IPS DF 6.9 (cell line): ENCODE measurements around the gene PTAFR.

Experiments
- DNase-seq: peaks from one replicate; pipeline ENCODE4 v3.0.0-alpha.2; 2013; ENCODE audit warnings: low read depth, low spot score
- H3K27ac ChIP-seq: one replicate; pipeline ENCODE4 v1.5.1; 2013; ENCODE audit warnings: low read length, control low read depth
- H3K27me3 ChIP-seq: 2 replicates; pipeline ENCODE4 v1.6.1; 2013; ENCODE audit warnings: mild to moderate bottlenecking, low read length; ENCODE audit not compliant: control insufficient read depth, insufficient read depth
- H3K36me3 ChIP-seq: 2 replicates; pipeline ENCODE4 v1.6.1; 2013; ENCODE audit warnings: low read length; ENCODE audit not compliant: control insufficient read depth, insufficient read depth
- H3K4me1 ChIP-seq: 2 replicates; pipeline ENCODE4 v1.6.1; 2013; ENCODE audit warnings: low read length; ENCODE audit not compliant: control insufficient read depth, insufficient read depth
- H3K4me3 ChIP-seq: 2 replicates; pipeline ENCODE4 v1.5.1; 2013; ENCODE audit warnings: mild to moderate bottlenecking, low read length
- H3K9me3 ChIP-seq: 2 replicates; pipeline ENCODE4 v1.6.1; 2013; ENCODE audit warnings: low read length, inconsistent platforms; ENCODE audit not compliant: control insufficient read depth, insufficient read depth
- WGBS: extraction: QIAGEN DNeasy Blood & Tissue Kit; methylation state at CpG from one replicate; pipeline ENCODE4 v1.1.7; 2013; ENCODE audit warnings: mixed read lengths, missing lambda C conversion rate; ENCODE audit not compliant: insufficient read length, insufficient coverage; 5-methylcytosine and 5-hydroxymethylcytosine counted together

The PTAFR gene, protein sequence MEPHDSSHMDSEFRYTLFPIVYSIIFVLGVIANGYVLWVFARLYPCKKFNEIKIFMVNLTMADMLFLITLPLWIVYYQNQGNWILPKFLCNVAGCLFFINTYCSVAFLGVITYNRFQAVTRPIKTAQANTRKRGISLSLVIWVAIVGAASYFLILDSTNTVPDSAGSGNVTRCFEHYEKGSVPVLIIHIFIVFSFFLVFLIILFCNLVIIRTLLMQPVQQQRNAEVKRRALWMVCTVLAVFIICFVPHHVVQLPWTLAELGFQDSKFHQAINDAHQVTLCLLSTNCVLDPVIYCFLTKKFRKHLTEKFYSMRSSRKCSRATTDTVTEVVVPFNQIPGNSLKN

DNA sequence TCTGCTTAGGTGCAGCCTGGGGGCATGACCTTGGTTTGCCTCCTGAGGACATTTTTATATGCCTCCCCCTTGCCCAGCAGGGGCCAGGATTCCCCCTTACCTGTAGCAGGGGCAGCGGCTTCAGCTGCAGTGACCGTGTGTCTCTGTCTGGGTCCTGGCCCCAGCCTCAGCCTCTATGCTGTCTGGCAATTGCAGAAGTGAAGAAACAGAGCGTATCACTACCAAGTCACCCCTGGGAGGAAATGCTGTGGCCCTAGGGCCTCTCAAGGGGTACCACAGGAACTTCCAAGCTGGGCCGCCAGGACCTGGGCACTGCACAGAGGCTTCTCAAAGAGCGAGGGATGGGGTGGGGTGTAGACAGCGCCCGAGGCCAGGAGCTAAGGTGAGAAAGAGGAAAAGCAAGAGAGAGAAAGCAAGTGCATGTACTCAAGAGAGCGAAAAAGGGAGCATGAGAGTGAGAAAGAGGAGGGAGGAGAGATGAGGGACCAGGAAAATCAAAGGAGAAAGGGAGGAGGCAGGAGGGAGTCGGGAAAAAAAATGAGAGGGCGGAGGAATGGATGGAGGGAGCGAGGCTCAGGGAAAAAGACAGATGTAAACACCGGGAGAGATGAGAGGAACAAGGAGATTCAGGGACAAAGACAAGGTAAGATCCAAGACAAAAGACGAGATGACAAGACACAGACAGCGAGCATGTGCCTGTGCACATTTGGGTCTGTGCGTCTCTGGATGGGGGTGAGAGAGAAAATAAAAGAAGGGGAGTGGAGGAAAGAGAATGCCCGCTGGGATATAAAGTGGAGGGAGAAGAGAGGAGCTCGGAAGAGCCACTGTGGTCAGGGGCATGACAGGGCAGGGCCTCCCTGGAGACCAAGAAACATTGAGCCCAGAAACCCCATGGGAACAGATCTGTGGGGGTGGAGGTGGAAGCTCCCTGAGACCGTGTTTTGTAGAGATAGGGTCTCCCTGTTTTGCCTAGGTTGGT, at the start of gene PTAFR:
PTAFR (minus strand) TSS at position 199 of the 979 bp plus-strand sequence. CDS start 25,669 bp downstream, outside the sequence.
- H3K9me3 ChIP-seq, result no peaks in the 10 kb centered on the region
- H3K4me1 ChIP-seq, result no peaks in the 10 kb centered on the region
- no peak within 1 kb of the TSS for H3K4me3 ChIP-seq
- no peaks in the 10 kb centered on the region for H3K27me3 ChIP-seq
- no peak for DNase-seq
- 100% methylated on average over 4 of the region's 18 CpGs for WGBS
- no peak within 1 kb of the TSS for H3K27ac ChIP-seq
- H3K36me3 ChIP-seq, result no peaks in the 10 kb centered on the region

GRCh38 chr1:28213315-28213714, 36.8 kb upstream of the PTAFR start:
- no peaks in the 10 kb centered on the region for H3K27me3 ChIP-seq
- DNase-seq, result no peak
- H3K9me3 ChIP-seq, result no peaks in the 10 kb centered on the region
- H3K4me1 ChIP-seq, result no peaks in the 10 kb centered on the region
- H3K36me3 ChIP-seq, result peaks cover 8% of the 10 kb centered on the region; the same call in 1 of the 2 replicates
- 100% methylated on average over 1 of the region's 2 CpGs for WGBS
- no peak overlapping the region for H3K27ac ChIP-seq
- no peak overlapping the region for H3K4me3 ChIP-seq

DNA sequence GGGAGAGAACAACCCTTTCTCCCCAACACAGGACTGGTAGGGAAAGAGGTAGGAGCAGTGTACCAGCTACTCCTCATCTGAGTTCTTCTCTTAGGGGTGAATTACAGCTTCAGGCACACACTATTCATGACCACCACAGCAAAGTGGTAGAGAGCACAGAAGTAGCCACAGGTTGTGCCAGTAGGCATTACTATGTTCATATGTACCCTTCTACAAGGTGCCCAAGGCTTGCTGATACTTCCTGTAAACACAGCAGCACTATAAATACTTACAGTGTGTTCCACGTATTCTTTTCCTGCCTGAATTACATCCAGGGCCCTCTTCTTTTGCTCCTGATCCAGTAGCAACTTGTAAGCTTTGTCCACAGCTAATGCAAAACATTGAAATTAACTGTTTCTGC, 33.2 kb upstream of the PTAFR start:
- no CpG with 5 or more reads among the region's 1 CpG for WGBS
- Histone ChIP-seq H3K27me3 (no peaks in the 10 kb centered on the region), H3K9me3 (no peaks in the 10 kb centered on the region), H3K4me1 (no peaks in the 10 kb centered on the region), H3K27ac (no peak overlapping the region), H3K36me3 (peaks cover 8% of the 10 kb centered on the region; the same call in 1 of the 2 replicates), H3K4me3 (no peak overlapping the region)
- DNase-seq, result no peak

GRCh38 chr1:28208818-28209441, 32.4 kb upstream of the PTAFR start:
- Histone ChIP-seq H3K36me3 (peaks cover 8% of the 10 kb centered on the region; the same call in 1 of the 2 replicates), H3K4me1 (no peaks in the 10 kb centered on the region), H3K27ac (no peak overlapping the region), H3K4me3 (no peak overlapping the region), H3K9me3 (no peaks in the 10 kb centered on the region), H3K27me3 (no peaks in the 10 kb centered on the region)
- WGBS, result 100% methylated on average over 1 of the region's 4 CpGs
- no peak for DNase-seq

DNA sequence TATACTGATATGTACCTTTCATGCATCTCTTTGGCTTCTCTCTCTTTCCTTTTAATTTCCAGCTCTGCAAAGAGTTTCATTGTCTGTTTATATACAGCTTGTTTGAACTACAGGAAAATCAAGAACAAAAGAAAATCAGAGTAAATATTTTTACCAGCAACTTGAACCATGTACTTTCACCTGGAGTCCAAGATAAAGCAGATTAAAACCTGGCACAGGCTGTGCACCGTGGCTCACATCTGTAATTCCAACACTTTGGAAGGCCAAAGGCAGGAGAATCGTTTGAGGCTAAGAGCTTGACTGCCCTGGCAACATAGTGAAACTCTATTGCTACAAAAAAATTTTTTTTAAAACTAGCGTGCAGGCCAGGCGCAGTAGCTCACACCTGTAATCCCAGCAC, 28.8 kb upstream of the PTAFR start:
- Histone ChIP-seq H3K9me3 (no peaks in the 10 kb centered on the region), H3K4me1 (no peaks in the 10 kb centered on the region), H3K4me3 (no peak overlapping the region), H3K36me3 (peaks cover 15% of the 10 kb centered on the region; the same call in 1 of the 2 replicates), H3K27ac (no peak overlapping the region), H3K27me3 (no peaks in the 10 kb centered on the region)
- WGBS, result no CpG with 5 or more reads among the region's 4 CpGs
- DNase-seq, result no peak

DNA sequence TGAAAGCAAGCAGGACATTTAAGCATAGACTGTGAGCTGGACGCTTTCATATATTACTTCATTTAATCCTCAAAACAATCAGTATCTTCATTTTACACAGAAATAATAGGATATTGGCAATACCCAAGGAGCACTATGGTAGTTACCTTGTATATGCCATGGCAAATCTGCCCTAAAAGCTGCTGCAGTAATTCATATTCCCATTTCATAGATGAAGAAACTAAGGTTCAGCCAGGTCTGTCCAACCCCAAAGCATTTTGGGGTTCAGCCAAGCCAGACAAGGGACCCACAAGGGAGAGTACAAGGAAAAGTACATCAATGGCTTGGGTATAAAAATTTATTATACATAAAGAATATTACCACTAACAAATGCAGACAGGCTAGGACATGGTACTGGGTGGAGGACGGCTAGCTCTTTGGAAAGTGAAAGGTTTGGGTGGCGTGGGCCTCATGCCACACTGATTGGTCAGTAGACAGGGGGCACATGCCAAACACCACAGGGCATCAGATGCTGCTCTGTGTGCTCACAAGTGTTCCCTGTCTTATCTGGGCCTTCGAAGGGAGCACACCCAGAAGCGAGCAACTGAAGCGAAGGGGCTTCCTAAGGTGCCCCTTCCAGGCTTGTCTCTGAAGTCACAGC, 23.9 kb upstream of the PTAFR start:
- Histone ChIP-seq H3K27ac (no peak overlapping the region), H3K4me1 (peaks cover 8% of the 10 kb centered on the region; the same call in 1 of the 2 replicates), H3K4me3 (no peak overlapping the region), H3K27me3 (no peaks in the 10 kb centered on the region), H3K9me3 (no peaks in the 10 kb centered on the region), H3K36me3 (peaks cover 18% of the 10 kb centered on the region; the same call in 1 of the 2 replicates)
- DNase-seq, result no peak
- no CpG with 5 or more reads among the region's 6 CpGs for WGBS

DNA sequence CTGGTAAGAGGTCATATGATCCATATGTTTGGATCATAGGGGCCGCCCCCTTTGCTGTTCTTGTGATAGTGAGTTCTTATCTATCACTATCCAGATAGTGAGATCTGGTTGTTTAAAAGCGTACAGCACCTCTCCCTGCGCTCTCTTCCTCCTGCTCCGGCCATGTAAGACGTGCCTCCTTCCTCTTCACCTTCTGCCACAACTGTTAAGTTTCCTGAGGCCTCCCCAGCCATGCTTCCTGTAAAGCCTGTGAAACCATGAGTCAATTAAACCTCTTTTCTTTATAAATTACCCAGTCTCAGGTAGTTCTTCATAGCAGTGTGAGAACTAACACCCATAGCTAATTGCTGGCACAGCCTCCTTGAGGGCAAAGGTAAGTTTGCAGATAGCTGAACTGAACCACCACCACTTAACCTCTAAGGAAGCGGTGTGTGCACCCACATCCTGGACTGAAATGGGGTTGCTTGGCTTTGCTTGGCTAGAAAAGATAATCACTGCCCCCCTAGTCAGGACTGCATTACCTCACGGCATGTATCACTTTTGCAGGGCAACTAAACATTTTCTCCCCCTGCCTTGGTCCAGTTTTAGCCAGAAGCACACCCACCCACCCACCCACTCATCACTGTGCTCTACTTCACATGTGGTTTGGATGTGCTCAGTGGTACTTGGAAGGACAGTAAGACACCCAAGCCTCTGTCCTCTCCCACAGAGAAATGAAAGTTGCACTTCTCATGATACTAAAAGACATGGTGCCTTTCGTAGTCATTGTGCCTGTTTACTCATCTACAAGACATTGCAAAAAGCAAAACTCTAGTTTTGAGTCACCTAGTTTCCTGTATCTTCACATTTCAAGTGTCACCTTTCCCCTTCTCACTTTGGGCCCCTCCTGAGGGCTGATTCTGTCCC, 23.1 kb upstream of the PTAFR start:
- WGBS, result no CpG with 5 or more reads among the region's 8 CpGs
- Histone ChIP-seq H3K4me3 (no peak overlapping the region), H3K9me3 (no peaks in the 10 kb centered on the region), H3K27ac (no peak overlapping the region), H3K36me3 (peaks cover 18% of the 10 kb centered on the region; the same call in 1 of the 2 replicates), H3K27me3 (no peaks in the 10 kb centered on the region), H3K4me1 (peaks cover 8% of the 10 kb centered on the region; the same call in 1 of the 2 replicates)
- no peak for DNase-seq

- peaks cover 11% of the 10 kb centered on the region for H3K4me1 ChIP-seq
- no peak overlapping the region for H3K27ac ChIP-seq
- no peaks in the 10 kb centered on the region for H3K9me3 ChIP-seq
- H3K4me3 ChIP-seq, result no peak overlapping the region
- no CpG with 5 or more reads among the region's 12 CpGs for WGBS
- no peak for DNase-seq
- H3K27me3 ChIP-seq, result no peaks in the 10 kb centered on the region
- H3K36me3 ChIP-seq, result peaks cover 14% of the 10 kb centered on the region; the same call in 1 of the 2 replicates
These were observed 21.4 kb upstream of the PTAFR start for GRCh38 chr1:28197682-28198415.

GRCh38 chr1:28196330-28196729, 19.8 kb upstream of the PTAFR start:
- Histone ChIP-seq H3K4me1 (peaks cover 11% of the 10 kb centered on the region), H3K27me3 (no peaks in the 10 kb centered on the region), H3K27ac (no peak overlapping the region), H3K36me3 (peaks cover 11% of the 10 kb centered on the region; the same call in 1 of the 2 replicates), H3K9me3 (no peaks in the 10 kb centered on the region), H3K4me3 (no peak overlapping the region)
- no peak for DNase-seq
- WGBS, result no CpG with 5 or more reads among the region's 3 CpGs
